Progenitor cell of endocrine pancreas (in vitro differentiated cells): ENCODE results near the gene CCDC169. TPM values are rescaled to one million over a fixed set of nuclear protein-coding genes. Genes with fewer than 3 reads are reported as not detected.

ENCODE experiments used
- DNase-seq: peaks from one replicate; pipeline ENCODE4 v3.0.0; 2021; ENCODE audit warnings: low spot score; ENCODE audit not compliant: unreplicated experiment
- H3K27ac Mint-ChIP-seq: 2 replicates; pipeline ENCODE4 v1.8.0; 2021; ENCODE audit warnings: mild to moderate bottlenecking, moderate library complexity, mixed read lengths
- H3K27me3 Mint-ChIP-seq: 2 replicates; pipeline ENCODE4 v1.8.0; 2021; ENCODE audit warnings: mixed read lengths
- H3K36me3 Mint-ChIP-seq: 2 replicates; pipeline ENCODE4 v1.8.0; 2022; ENCODE audit warnings: mixed read lengths; ENCODE audit not compliant: insufficient read depth
- H3K4me1 Mint-ChIP-seq: 2 replicates; pipeline ENCODE4 v1.8.0; 2021; ENCODE audit warnings: low read depth, mixed read lengths
- H3K4me3 Mint-ChIP-seq: 2 replicates; pipeline ENCODE4 v1.8.0; 2021; ENCODE audit warnings: low read depth, mild to moderate bottlenecking, moderate library complexity, mixed read lengths
- H3K9me3 Mint-ChIP-seq: 2 replicates; pipeline ENCODE4 v1.8.0; 2021; ENCODE audit warnings: low read depth, mixed read lengths
- CTCF ChIP-seq: fragments of 200-600 bp; sonication (generic); IDR thresholded peaks from one replicate; pipeline ENCODE4 v1.5.0; 2021; ENCODE audit warnings: antibody characterized with exemption, mild to moderate bottlenecking; ENCODE audit not compliant: unreplicated experiment
- total RNA-seq: library from RNA; stranded (reverse); gene quantifications from 2 replicates; pipeline ENCODE4 v1.2.1, GENCODE V29; 2021

CCDC169 gene
- total RNA-seq, 1 donor from 2014 or later: 5.8 TPM

- Mint-ChIP-seq H3K36me3 (peaks cover 11% of the 10 kb centered on the region), H3K27ac (no peak overlapping the region), H3K4me3 (no peak overlapping the region), H3K9me3 (peaks cover 15% of the 10 kb centered on the region), H3K27me3 (no peaks in the 10 kb centered on the region), H3K4me1 (no peaks in the 10 kb centered on the region)
- no peak for DNase-seq
- TF ChIP-seq CTCF: no peak
Measured at GRCh38 chr13:36251017-36251416, 46.6 kb downstream of the CCDC169 start.

- DNase-seq: no peak
- Mint-ChIP-seq H3K9me3 (peaks cover 16% of the 10 kb centered on the region), H3K27ac (no peak overlapping the region), H3K4me3 (no peak overlapping the region), H3K27me3 (no peaks in the 10 kb centered on the region), H3K4me1 (no peaks in the 10 kb centered on the region), H3K36me3 (peaks cover 12% of the 10 kb centered on the region)
- no peak for TF ChIP-seq CTCF
Measured at GRCh38 chr13:36248700-36249099, 48.9 kb downstream of the CCDC169 start.

GRCh38 chr13:36244990-36245389 is 52.6 kb downstream of the CCDC169 start:
- no peak overlapping the region for H3K27ac Mint-ChIP-seq
- peaks cover 16% of the 10 kb centered on the region for H3K9me3 Mint-ChIP-seq
- no peak for DNase-seq
- H3K4me1 Mint-ChIP-seq: no peaks in the 10 kb centered on the region
- no peak overlapping the region for H3K4me3 Mint-ChIP-seq
- no peak for TF ChIP-seq CTCF
- H3K27me3 Mint-ChIP-seq: no peaks in the 10 kb centered on the region
- H3K36me3 Mint-ChIP-seq: peaks cover 12% of the 10 kb centered on the region

GRCh38 chr13:36244073-36244472 is 53.5 kb downstream of the CCDC169 start:
- Mint-ChIP-seq H3K9me3 (peaks cover 16% of the 10 kb centered on the region), H3K4me3 (no peak overlapping the region), H3K36me3 (peaks cover 12% of the 10 kb centered on the region), H3K4me1 (no peaks in the 10 kb centered on the region), H3K27ac (no peak overlapping the region), H3K27me3 (no peaks in the 10 kb centered on the region)
- TF ChIP-seq CTCF: no peak
- DNase-seq: no peak

GRCh38 chr13:36242761-36243160 is 54.9 kb downstream of the CCDC169 start:
- H3K4me1 Mint-ChIP-seq: no peaks in the 10 kb centered on the region
- peaks cover 16% of the 10 kb centered on the region for H3K9me3 Mint-ChIP-seq
- no peak for TF ChIP-seq CTCF
- no peak overlapping the region for H3K27ac Mint-ChIP-seq
- H3K36me3 Mint-ChIP-seq: peaks cover 11% of the 10 kb centered on the region
- H3K4me3 Mint-ChIP-seq: no peak overlapping the region
- no peaks in the 10 kb centered on the region for H3K27me3 Mint-ChIP-seq
- DNase-seq: no peak
